HG03354 (cell line): Measurements from ENCODE around the gene C7.
A peak's percentile ranks its signal among the peaks of the same experiment; 100 is the strongest.
"Not testable (repeated sequence)": the region's sequence is repeated elsewhere in the genome, so short reads cannot be mapped to it uniquely, and the experiment has no call there.

Experiments
- ATAC-seq: cut with Tn5 transposase; IDR thresholded peaks from one replicate; pipeline ENCODE4 v1.9.1; 2021; ENCODE audit warnings: mild to moderate bottlenecking; ENCODE audit not compliant: unreplicated experiment, poor library complexity, severe bottlenecking

Gene C7

GRCh38 chr5:40909264-40909663 is at the start of gene C7:
TSS of gene C7 (plus strand) at chr5:40909497. CDS start at chr5:40909611, 114 bp downstream.
- ATAC-seq, result no peak

- ATAC-seq, result no peak
Observed at GRCh38 chr5:40860711-40861110, 48.6 kb upstream of the C7 start.

- not testable (repeated sequence) for ATAC-seq
Observed at GRCh38 chr5:40865004-40865403, 44.3 kb upstream of the C7 start.

GRCh38 chr5:40866844-40867243 is 42.5 kb upstream of the C7 start:
- no peak for ATAC-seq

GRCh38 chr5:40869384-40869783 is 39.9 kb upstream of the C7 start:
- no peak for ATAC-seq

- ATAC-seq, result no peak
Observed at GRCh38 chr5:40871177-40871576, 38.1 kb upstream of the C7 start.

- not testable (repeated sequence) for ATAC-seq
Observed at GRCh38 chr5:40872253-40872652, 37.0 kb upstream of the C7 start.

- no peak for ATAC-seq
Observed at GRCh38 chr5:40873286-40873880, 35.9 kb upstream of the C7 start.

- ATAC-seq, result no peak
Observed at GRCh38 chr5:40875958-40876357, 33.3 kb upstream of the C7 start.

- ATAC-seq, result no peak
Observed at GRCh38 chr5:40877371-40877988, 31.8 kb upstream of the C7 start.

GRCh38 chr5:40879163-40879942 is 29.9 kb upstream of the C7 start:
- ATAC-seq, result peak; percentile 64

- no peak for ATAC-seq
Observed at GRCh38 chr5:40882291-40882690, 27.0 kb upstream of the C7 start.

GRCh38 chr5:40883051-40883450 is 26.2 kb upstream of the C7 start:
- ATAC-seq, result not testable (repeated sequence)

GRCh38 chr5:40895440-40896425 is 13.6 kb upstream of the C7 start:
- ATAC-seq, result not testable (repeated sequence)

- peak; percentile 93 for ATAC-seq
Observed at GRCh38 chr5:40904205-40904993, 4.9 kb upstream of the C7 start.

- no peak for ATAC-seq
Observed at GRCh38 chr5:40904994-40905306, 4.3 kb upstream of the C7 start.

GRCh38 chr5:40906351-40906751 is 2.9 kb upstream of the C7 start:
- ATAC-seq, result no peak

- ATAC-seq, result no peak
Observed at GRCh38 chr5:40909723-40910122, 426 bp downstream of the C7 start.

- ATAC-seq, result no peak
Observed at GRCh38 chr5:40911266-40911665, 2.0 kb downstream of the C7 start.
